ENCODE results near the gene KIF16B. TPM values are rescaled to one million over a fixed set of nuclear protein-coding genes. Genes with fewer than 3 reads are reported as not detected.
A peak's percentile ranks its signal among the peaks of the same experiment; 100 is the strongest.

Gene KIF16B
- total and polyA plus RNA-seq, 2 of the 13 experiments (the other 11 are each of a cell fraction or from before 2014, with no cell fraction given): 6.9 to 18.0 TPM

- TF ChIP-seq PAXIP1 (CRISPR knock-in tag; conservative IDR thresholded peaks at IDR 0.05): peak; percentile 93
- no peak for TF ChIP-seq PAX8 (CRISPR knock-in tag; IDR thresholded peaks at IDR 0.05; ENCODE audit: borderline replicate concordance)
- TF ChIP-seq CC2D1A (CRISPR knock-in tag; IDR thresholded peaks at IDR 0.05): no peak
- TF ChIP-seq CBX2 (IDR thresholded peaks at IDR 0.05; ENCODE audit: low read depth, low read length): no peak
- no peak for TF ChIP-seq CBX2 (CRISPR knock-in tag; IDR thresholded peaks at IDR 0.05; ENCODE audit: low read depth)
- no peak for TF ChIP-seq ZNF780A (CRISPR knock-in tag; IDR thresholded peaks at IDR 0.05)
- no peak for TF ChIP-seq ZNF790 (CRISPR knock-in tag; IDR thresholded peaks at IDR 0.05; ENCODE audit: borderline replicate concordance)
- TF ChIP-seq SP1 (IDR thresholded peaks at IDR 0.05): no peak
- no peak for TF ChIP-seq SP1 (CRISPR knock-in tag; IDR thresholded peaks at IDR 0.05)
- TF ChIP-seq SNAI1 (CRISPR knock-in tag; IDR thresholded peaks at IDR 0.05; ENCODE audit: borderline replicate concordance): no peak
- no peak for TF ChIP-seq MBNL3 (CRISPR knock-in tag; conservative IDR thresholded peaks at IDR 0.05)
- TF ChIP-seq, protein P1, sequence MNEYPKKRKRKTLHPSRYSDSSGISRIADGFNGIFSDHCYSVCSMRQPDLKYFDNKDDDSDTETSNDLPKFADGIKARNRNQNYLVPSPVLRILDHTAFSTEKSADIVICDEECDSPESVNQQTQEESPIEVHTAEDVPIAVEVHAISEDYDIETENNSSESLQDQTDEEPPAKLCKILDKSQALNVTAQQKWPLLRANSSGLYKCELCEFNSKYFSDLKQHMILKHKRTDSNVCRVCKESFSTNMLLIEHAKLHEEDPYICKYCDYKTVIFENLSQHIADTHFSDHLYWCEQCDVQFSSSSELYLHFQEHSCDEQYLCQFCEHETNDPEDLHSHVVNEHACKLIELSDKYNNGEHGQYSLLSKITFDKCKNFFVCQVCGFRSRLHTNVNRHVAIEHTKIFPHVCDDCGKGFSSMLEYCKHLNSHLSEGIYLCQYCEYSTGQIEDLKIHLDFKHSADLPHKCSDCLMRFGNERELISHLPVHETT (CRISPR knock-in tag; conservative IDR thresholded peaks at IDR 0.05): peak; percentile 54; the same call in 1 of the 2 replicates
- TF ChIP-seq ZNF546 (CRISPR knock-in tag; conservative IDR thresholded peaks at IDR 0.05): no peak
- TF ChIP-seq ZNF709 (CRISPR knock-in tag; IDR thresholded peaks at IDR 0.05): peak; percentile 52; the same call in 1 of the 2 replicates
- no peak for TF ChIP-seq HOXA9 (CRISPR knock-in tag; IDR thresholded peaks at IDR 0.05; ENCODE audit: borderline replicate concordance)
- TF ChIP-seq SOX5 (CRISPR knock-in tag; IDR thresholded peaks at IDR 0.05; ENCODE audit: borderline replicate concordance): peak; percentile 87
- no peak for TF ChIP-seq SMYD3 (CRISPR knock-in tag; IDR thresholded peaks at IDR 0.05)
- TF ChIP-seq, protein P2, sequence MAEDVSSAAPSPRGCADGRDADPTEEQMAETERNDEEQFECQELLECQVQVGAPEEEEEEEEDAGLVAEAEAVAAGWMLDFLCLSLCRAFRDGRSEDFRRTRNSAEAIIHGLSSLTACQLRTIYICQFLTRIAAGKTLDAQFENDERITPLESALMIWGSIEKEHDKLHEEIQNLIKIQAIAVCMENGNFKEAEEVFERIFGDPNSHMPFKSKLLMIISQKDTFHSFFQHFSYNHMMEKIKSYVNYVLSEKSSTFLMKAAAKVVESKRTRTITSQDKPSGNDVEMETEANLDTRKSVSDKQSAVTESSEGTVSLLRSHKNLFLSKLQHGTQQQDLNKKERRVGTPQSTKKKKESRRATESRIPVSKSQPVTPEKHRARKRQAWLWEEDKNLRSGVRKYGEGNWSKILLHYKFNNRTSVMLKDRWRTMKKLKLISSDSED (CRISPR knock-in tag; IDR thresholded peaks at IDR 0.05): no peak
- TF ChIP-seq SMC3 (IDR thresholded peaks at IDR 0.05; ENCODE audit: low read length): 0 out of 2 replicates have a peak, but pooled peaks have one; percentile 6
- TF ChIP-seq NONO (IDR thresholded peaks at IDR 0.05): no peak
- TF ChIP-seq NONO (CRISPR knock-in tag; conservative IDR thresholded peaks at IDR 0.05): peak; percentile 59
- TF ChIP-seq ZFYVE20 (CRISPR knock-in tag; IDR thresholded peaks at IDR 0.05; ENCODE audit: borderline replicate concordance, low read depth): no peak
- no peak for TF ChIP-seq PCBP2 (optimal IDR thresholded peaks at IDR 0.05; ENCODE audit: low read depth, low read length, poor library complexity, severe bottlenecking)
- TF ChIP-seq MTF2 (CRISPR knock-in tag; IDR thresholded peaks at IDR 0.05; ENCODE audit: borderline replicate concordance): no peak
- peak; percentile 99 for TF ChIP-seq ESRRA (CRISPR knock-in tag; IDR thresholded peaks at IDR 0.05; ENCODE audit: low read depth)
Measured at GRCh38 chr20:16475225-16475624, 98.0 kb downstream of the KIF16B start (continued).
